Pulmonary artery endothelial cell (primary cell): ENCODE measurements around the gene RBM23. TPM values are rescaled to one million over a fixed set of nuclear protein-coding genes. Genes with fewer than 3 reads are reported as not detected.
"Not testable (repeated sequence)": the region's sequence is repeated elsewhere in the genome, so short reads cannot be mapped to it uniquely, and the experiment has no call there.

Experiments used
- DNase-seq: peaks from one replicate; pipeline ENCODE4 v3.0.0-alpha.2; 2011; ENCODE audit warnings: low read depth, low spot score
- total RNA-seq: library from RNA; depleted of rRNA; stranded (reverse); fragments of >200 nt; gene quantifications from 2 replicates; pipeline ENCODE4 v1.2.3, GENCODE V29; 2014

Gene RBM23
- total RNA-seq, 1 donor from 2014 or later: 59.9 TPM

GRCh38 chr14:22865424-22866405 is 53.2 kb downstream of the RBM23 start:
- no peak for DNase-seq

- no peak for DNase-seq
Observed at GRCh38 chr14:22864979-22865378, 54.0 kb downstream of the RBM23 start.

- DNase-seq: no peak
Observed at GRCh38 chr14:22861651-22862050, 57.3 kb downstream of the RBM23 start.

GRCh38 chr14:22860377-22860776 is 58.6 kb downstream of the RBM23 start:
- not testable (repeated sequence) for DNase-seq

- no peak for DNase-seq
Observed at GRCh38 chr14:22856428-22856827, 62.5 kb downstream of the RBM23 start.

GRCh38 chr14:22854963-22855724 is 63.8 kb downstream of the RBM23 start:
- DNase-seq: no peak

GRCh38 chr14:22854296-22854695 is 64.7 kb downstream of the RBM23 start:
- DNase-seq: not testable (repeated sequence)

- peak; percentile 47 for DNase-seq
Observed at GRCh38 chr14:22852940-22853767, 65.8 kb downstream of the RBM23 start.

GRCh38 chr14:22852599-22852939 is 66.4 kb downstream of the RBM23 start:
- no peak for DNase-seq

GRCh38 chr14:22852178-22852577 is 66.8 kb downstream of the RBM23 start:
- not testable (repeated sequence) for DNase-seq

- DNase-seq: peak; percentile 78
Observed at GRCh38 chr14:22850944-22851764, 67.8 kb downstream of the RBM23 start.

GRCh38 chr14:22849212-22849819 is 69.6 kb downstream of the RBM23 start:
- no peak for DNase-seq

GRCh38 chr14:22848351-22849164 is 70.4 kb downstream of the RBM23 start:
- peak; percentile 66 for DNase-seq

- no peak for DNase-seq
Observed at GRCh38 chr14:22847661-22848341, 71.1 kb downstream of the RBM23 start.

GRCh38 chr14:22846811-22847307 is 72.1 kb downstream of the RBM23 start:
- DNase-seq: no peak

GRCh38 chr14:22845821-22846625 is 72.9 kb downstream of the RBM23 start:
- DNase-seq: no peak

- DNase-seq: no peak
Observed at GRCh38 chr14:22845103-22845394, 73.9 kb downstream of the RBM23 start.
